HG03139 (cell line): ENCODE measurements around the gene GALNTL6.
"Not testable (repeated sequence)": the region's sequence is repeated elsewhere in the genome, so short reads cannot be mapped to it uniquely, and the experiment has no call there.

ENCODE experiments used
- ATAC-seq: cut with Tn5 transposase; IDR thresholded peaks from one replicate; pipeline ENCODE4 v1.9.1; 2021; ENCODE audit not compliant: unreplicated experiment

Gene GALNTL6

GRCh38 chr4:173039617-173040577 lies 1226.7 kb downstream of the GALNTL6 start:
- ATAC-seq: peak; percentile 60

DNA sequence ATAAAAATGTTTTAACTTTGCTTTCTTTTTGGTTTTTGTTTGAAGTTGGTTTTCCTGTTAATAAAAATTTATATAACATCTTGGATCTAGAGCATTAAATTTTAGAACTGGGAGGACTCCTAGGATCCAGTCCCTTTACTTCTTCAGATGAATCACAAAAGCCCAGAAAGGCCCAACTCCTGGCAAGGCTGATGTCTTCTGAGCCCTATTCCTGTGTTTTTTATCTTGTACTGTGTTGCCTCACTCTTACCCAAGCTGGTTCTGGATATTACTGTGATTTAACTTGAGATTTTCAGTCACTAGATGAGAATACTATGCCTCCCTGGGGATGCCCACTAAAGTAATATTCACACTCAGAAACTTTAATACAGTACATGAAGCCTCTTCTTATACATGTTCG lies 1228.3 kb downstream of the GALNTL6 start:
- no peak for ATAC-seq

GRCh38 chr4:173042139-173042538 lies 1228.9 kb downstream of the GALNTL6 start:
- not testable (repeated sequence) for ATAC-seq

DNA sequence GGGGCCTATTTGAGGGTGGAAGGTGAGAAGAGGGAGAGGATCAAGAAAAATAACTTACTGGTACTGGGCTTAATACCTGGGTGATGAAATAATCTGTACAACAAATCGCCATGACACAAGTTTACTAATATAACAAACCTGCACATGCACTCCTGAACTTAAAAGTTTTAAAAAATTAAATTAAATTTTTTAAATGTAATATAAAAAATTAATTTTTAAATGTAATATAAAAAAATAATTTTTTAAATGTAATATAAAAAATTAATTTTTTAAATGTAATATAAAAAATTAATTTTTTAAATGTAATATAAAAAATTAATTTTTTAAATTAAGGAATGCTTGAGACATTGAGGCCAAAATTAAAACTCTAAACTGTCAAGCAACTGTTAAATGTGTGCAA lies 1231.1 kb downstream of the GALNTL6 start:
- no peak for ATAC-seq

- ATAC-seq: no peak
These were observed 1232.4 kb downstream of the GALNTL6 start for GRCh38 chr4:173045571-173045970.

GRCh38 chr4:173046144-173046543 lies 1232.9 kb downstream of the GALNTL6 start:
- no peak for ATAC-seq

DNA sequence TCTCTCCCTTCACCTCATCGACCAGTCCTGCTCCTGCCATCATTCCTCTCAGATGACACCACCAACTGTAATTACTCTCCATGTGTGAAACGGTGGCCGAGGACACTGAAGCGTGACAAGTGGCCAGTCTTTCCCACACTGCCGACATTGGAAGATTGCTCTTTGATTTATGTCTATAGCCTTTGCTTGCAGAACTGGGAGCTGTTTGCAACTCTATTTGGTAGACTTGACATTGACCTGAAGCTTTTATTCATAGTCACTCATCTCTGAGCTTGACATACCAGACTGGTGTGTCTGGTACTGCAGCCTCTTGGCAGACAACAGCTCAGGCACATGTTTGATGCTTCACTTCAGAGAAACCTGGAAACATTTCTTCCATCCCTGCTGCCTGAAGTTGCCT lies 1233.6 kb downstream of the GALNTL6 start:
- ATAC-seq: no peak

GRCh38 chr4:173051232-173051631 lies 1238.0 kb downstream of the GALNTL6 start:
- ATAC-seq: no peak

DNA sequence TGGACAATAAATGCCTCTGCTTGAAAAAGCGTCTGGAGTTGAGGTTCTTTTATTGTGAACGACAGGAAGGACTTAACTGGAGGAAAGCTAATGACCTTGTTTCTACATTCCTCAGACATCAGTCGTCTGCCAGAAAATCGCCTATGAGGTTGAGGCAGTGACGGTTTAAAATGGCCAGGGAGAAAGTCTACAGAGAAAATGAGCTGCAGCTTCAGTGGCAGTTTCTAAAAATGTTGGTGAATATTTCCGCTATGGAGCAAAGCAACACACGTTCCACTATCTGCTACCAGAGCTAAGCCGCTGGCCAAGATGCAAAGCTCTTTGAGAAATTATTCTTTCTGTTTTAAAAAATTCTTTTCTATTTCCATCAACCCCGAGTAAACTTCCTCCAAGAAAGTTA lies 1238.5 kb downstream of the GALNTL6 start:
- no peak for ATAC-seq

- ATAC-seq: no peak
These were observed 1239.2 kb downstream of the GALNTL6 start for GRCh38 chr4:173052439-173052838.

DNA sequence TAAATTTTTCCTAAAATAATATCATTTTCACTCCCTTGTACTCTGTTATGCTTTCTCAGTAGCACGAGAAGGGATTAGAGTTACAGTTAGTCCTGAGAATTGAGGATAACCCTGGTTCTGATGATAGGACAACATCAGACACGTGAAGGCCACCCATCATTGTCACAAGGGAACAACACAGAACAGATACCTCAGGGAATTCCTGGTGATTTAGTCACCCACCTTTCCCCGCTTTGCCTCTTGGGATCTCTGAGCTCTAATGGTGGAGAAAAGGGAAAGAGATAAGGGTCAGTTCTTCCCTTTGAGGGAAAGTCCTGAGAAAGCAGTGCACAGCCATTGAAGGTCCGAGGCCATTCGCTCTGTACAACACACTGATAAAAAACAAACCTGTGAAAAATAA lies 1243.1 kb downstream of the GALNTL6 start:
- no peak for ATAC-seq

DNA sequence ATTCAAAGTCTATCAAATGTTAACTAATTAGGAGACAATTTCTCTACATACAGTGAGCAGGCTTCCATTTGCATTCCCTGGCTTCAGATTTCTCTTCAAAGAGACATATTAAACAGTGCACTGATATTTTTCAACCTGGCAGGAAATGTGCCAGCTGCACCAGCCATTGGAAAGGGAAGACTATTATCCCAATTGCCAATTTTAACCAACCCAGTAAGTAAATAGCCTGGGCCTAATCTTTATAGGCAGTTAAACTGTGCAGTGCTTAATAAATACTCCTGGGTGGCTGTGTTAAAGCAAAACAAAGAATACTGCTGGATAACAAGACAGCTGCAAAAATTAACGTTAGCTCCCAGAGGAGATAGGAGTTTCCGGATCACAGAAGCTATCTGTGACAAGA lies 1243.5 kb downstream of the GALNTL6 start:
- ATAC-seq: no peak

DNA sequence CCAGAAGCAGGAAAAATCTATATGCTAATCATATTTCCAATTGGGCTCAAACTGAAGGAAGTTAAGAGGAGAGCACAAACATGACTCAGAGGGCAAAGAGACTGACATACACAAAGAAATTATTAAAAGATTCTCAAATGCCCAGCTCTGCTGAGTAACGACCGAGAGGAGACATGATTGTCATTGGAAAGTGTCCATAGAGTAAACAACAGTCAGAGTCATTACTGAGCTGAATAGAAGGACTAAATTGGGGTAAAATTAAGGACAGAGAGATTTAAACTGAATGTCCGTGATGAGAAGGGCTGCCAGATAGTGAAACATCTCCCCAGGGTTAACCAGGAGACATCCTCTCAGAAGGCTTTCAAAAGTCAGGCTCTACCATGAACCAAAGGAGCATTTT lies 1244.2 kb downstream of the GALNTL6 start:
- no peak for ATAC-seq

DNA sequence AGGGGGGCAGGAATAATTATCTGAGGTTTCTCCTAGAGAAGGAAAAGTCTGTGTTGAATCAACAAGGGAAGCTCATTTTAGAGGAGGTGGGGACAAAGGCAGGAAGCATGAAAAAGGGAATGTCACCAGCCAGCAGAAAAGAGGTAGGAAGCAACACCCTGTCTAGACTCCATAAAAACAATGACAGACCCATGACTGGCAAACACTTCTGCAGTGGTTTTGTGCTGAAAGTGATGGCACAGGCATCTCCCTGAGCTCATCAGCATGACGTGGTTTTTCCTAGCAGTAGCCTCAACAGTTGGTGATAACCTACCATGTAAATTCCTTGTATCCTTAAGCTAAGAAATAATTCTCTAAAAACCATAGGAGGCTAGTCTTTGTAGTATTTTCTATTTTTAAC lies 1244.7 kb downstream of the GALNTL6 start:
- no peak for ATAC-seq

DNA sequence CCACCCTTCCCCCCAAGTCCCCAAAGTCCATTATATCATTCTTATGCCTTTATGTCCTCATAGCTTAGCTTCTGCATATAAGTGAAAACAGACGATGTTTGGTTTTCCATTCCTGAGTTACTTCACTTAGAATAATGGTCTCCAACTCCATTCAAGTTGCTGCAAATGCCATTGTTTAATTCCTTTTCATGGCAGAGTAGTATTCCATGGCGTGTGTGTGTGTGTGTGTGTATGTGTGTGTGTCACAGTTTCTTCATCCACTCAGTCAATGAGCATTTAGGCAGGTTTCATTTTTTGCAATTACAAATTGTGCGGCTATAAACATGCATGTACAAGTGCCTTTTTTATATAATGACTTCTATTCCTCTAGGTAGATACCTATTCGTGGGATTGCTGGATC lies 1248.0 kb downstream of the GALNTL6 start:
- no peak for ATAC-seq

DNA sequence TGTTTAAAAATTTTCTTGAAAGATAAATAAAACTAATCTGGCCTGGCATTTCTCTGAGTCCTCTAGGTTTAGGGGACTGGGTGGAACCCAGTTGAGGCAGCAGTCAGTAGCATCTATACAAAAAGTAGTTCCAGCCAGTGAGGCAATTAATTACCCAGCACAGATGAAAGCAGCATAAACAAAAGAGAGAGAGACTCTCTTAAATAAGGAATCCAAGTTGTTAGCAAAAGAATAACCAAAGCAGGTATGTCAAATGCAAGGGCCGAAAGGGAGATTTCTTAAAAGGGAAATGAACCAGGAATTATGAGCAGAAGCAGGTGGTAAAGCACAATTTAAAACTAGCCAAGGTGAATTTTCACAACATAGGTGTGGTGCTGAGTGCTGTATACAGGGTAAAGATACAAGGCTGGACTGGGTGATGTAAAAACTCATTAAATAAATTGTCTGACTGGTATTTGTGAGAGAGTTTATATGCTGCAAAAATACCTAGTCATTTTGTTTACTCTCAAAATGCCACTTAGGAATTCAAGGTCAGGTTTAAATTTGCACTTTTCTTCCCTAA lies 1260.8 kb downstream of the GALNTL6 start:
- no peak for ATAC-seq

DNA sequence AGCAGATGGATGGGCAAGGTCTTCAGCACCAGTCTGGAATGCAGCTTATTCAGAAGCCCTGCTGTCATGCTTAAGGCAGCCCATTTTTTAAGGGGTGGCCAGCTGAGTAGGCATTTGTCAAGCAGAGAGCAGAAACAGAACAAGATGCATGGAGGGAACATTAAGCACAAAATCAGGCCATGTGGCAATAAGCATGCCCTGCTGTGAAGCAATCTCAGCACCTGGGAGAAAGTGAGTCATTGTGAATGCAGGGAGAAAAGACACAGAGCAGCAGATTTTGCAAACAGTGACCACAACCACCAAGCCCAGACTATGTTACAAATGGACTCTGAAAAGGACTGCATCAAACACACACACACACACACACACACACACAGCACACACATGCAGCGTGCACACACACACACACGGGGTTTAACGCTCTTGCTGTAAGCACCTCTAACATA lies 1261.3 kb downstream of the GALNTL6 start:
- no peak for ATAC-seq

DNA sequence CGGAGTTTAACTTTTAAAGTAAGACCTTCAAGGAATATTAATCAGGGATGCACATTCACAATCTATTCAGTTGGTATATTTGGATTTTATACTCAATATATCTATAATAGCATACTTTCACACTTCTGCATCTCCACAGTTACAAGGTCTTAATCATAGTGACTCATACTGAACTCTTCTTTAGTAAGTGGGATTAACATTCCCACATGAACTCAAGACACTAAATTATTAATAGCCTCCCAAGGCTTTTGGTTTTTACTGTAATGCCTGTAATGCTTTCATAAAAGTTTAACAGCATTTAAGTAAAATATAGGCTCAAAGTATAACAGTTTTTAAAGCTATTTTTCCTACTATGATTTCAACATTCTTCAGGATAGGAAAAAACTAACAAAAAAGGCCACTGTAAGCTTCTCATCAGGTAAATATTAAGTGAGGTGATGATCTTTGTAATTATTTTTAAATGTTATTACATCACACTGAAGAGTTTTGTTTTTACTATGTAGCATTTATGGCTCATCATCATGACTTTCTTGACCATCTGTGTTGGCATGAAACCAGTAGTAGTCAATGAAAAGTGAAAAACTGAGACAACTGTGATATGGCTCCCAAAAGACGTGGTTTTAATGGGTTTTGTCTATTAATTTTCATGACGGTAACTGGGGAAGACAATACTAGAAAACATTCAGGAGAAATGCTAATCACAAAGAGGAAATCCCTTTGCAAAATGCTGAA lies 1263.9 kb downstream of the GALNTL6 start:
- ATAC-seq: peak; percentile 68

DNA sequence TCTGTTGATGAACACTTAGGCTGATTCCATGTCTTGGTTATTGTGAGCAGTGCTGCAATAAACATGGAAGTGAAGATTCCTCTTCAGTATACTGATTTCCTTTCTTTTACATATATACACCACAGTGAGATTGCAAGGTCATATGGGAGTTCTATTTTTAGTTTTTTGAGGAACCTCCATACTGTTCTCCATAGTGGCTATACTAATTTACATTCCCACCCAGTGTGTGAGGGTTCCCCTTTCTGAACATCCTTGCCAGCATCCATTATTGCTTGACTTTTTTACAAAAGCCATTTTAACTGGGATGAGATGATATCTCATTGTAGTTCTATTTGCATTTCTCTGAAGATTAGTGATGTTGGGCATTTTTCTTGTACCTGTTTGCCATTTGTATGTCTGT lies 1274.9 kb downstream of the GALNTL6 start:
- ATAC-seq: no peak
